GM06990 (cell line): ENCODE results near the gene APOB.

ENCODE experiments used
- DNase-seq: peaks from one replicate; pipeline ENCODE4 v3.0.0-alpha.2; 2011; ENCODE audit not compliant: insufficient read length; ENCODE audit errors: extremely low read depth
- H3K27me3 ChIP-seq: replicated peaks from 2 replicates; pipeline ENCODE4 v1.6.0; 2011; ENCODE audit warnings: low read length; ENCODE audit not compliant: control insufficient read depth, insufficient read depth
- H3K36me3 ChIP-seq: 2 replicates; pipeline ENCODE4 v1.5.1; 2011; ENCODE audit warnings: low read length; ENCODE audit not compliant: control insufficient read depth, insufficient read depth
- H3K4me3 ChIP-seq: replicated peaks from 2 replicates; pipeline ENCODE4 v1.5.1; 2011; ENCODE audit warnings: low read depth, mild to moderate bottlenecking, control low read depth, low read length
- TF ChIP-seq, protein P1 (sequence below): IDR thresholded peaks from 2 replicates; pipeline ENCODE4 v1.5.1; 2011; ENCODE audit warnings: low read length, control low read depth, mild to moderate bottlenecking, inconsistent platforms; ENCODE audit not compliant: insufficient read depth, poor library complexity, severe bottlenecking

APOB gene

DNA sequence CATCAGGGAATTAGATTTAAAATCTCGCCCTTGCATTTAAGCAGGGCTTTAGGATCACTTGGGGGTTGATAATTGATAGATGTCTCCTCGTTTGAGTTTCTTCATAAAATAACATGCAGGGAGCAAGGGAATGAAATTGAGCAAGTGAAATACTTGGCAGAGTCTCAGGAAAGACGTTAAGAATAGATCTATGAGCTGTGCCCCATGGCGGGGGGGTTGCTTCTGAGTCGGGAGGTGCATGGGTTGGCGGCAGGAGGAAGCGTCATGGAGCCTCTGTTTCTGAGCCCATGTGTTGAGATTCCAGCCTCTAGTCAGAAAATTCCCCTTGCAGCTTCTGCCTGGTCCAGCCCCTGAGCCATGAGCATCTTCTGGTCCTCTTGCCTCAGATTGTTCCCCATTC is 82.0 kb downstream of the APOB start:
- no peak for DNase-seq
- Histone ChIP-seq H3K36me3 (no peaks in the 10 kb centered on the region), H3K4me3 (no peak overlapping the region), H3K27me3 (peaks cover 2% of the 10 kb centered on the region)
- TF ChIP-seq, protein P1, sequence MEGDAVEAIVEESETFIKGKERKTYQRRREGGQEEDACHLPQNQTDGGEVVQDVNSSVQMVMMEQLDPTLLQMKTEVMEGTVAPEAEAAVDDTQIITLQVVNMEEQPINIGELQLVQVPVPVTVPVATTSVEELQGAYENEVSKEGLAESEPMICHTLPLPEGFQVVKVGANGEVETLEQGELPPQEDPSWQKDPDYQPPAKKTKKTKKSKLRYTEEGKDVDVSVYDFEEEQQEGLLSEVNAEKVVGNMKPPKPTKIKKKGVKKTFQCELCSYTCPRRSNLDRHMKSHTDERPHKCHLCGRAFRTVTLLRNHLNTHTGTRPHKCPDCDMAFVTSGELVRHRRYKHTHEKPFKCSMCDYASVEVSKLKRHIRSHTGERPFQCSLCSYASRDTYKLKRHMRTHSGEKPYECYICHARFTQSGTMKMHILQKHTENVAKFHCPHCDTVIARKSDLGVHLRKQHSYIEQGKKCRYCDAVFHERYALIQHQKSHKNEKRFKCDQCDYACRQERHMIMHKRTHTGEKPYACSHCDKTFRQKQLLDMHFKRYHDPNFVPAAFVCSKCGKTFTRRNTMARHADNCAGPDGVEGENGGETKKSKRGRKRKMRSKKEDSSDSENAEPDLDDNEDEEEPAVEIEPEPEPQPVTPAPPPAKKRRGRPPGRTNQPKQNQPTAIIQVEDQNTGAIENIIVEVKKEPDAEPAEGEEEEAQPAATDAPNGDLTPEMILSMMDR: no peak

DNA sequence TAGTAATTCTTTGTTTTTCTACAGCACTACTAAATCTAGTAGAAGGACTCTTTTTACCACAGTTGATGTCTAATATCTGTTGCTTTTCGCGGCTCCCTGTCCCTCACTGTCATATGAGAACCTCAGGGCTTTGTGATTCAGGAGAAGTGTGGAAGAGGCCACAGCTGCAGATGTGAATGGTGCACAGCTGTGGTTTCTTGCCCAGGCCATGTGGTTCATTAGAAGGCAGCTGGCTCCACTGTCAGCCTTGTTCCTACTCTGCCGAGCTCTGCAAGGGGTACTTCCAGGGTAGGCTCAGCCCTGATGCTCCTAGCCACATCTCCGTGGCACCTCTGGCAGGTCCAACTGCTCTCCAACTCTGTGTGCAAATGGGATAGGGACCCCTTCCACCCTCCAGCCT is 83.9 kb downstream of the APOB start:
- Histone ChIP-seq H3K4me3 (no peak overlapping the region), H3K27me3 (no peaks in the 10 kb centered on the region; the same call in none of the 2 replicates), H3K36me3 (no peaks in the 10 kb centered on the region)
- no peak for DNase-seq
- TF ChIP-seq, protein P1: no peak

DNA sequence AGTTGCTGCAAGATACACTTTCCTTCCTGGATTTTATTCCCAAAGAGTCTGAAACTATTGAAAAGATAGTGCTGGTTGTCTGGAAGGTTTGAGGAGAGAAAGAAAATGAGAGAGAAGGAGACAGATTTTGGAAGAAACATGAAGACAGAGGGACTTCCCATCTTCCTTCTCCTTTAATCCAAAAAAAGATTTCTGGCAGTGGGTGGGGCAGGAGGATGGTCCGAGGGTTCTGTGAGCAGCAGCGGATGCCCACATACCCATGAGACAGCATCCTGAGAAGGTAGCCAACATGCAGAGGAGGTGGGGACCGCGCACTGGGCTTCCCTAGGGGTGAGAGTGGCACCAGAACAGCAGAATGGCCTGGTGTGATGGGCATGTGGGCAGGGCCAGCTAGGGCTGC is 84.6 kb downstream of the APOB start:
- H3K4me3 ChIP-seq: no peak overlapping the region
- no peak for DNase-seq
- TF ChIP-seq, protein P1: no peak
- H3K27me3 ChIP-seq: no peaks in the 10 kb centered on the region; the same call in none of the 2 replicates
- no peaks in the 10 kb centered on the region for H3K36me3 ChIP-seq

DNA sequence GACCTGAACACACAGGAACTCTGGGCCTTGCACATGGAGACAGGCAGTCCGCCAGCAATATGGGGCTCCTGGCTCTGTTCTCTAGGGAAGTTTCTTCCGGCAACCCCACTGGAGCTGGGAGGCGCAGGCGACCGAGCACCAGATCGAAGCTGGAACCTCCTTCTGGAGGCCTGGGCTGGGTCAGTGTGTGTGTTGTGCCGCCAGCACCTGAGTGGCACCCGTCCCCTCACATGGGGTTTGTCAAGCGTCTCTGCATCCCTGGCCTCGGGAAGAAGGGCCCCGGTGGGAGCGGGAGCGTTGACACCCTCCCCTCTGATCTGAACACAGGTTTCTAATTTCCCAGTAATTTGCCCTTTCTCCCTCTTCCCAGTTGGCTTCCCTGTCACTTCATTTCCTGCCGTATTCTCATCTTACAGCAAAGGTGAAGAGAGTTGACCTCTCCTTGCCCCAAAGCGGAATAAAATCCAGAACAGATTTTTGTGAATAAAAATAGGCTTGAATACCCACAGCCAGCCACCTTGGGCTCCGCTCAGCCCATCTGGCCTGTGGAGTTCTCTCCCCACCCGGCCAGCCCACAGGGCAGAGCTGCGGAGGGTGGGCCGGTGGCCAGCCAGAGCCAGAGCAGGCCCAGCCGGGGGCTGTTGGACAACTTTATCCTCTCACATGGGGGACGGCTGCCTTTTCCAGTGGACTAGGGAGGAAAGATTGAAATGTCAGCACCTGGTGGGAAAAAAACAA is 85.9 kb downstream of the APOB start:
- Histone ChIP-seq H3K36me3 (no peaks in the 10 kb centered on the region), H3K27me3 (no peaks in the 10 kb centered on the region; the same call in 1 of the 2 replicates), H3K4me3 (no peak overlapping the region)
- DNase-seq: no peak
- TF ChIP-seq, protein P1: no peak

DNA sequence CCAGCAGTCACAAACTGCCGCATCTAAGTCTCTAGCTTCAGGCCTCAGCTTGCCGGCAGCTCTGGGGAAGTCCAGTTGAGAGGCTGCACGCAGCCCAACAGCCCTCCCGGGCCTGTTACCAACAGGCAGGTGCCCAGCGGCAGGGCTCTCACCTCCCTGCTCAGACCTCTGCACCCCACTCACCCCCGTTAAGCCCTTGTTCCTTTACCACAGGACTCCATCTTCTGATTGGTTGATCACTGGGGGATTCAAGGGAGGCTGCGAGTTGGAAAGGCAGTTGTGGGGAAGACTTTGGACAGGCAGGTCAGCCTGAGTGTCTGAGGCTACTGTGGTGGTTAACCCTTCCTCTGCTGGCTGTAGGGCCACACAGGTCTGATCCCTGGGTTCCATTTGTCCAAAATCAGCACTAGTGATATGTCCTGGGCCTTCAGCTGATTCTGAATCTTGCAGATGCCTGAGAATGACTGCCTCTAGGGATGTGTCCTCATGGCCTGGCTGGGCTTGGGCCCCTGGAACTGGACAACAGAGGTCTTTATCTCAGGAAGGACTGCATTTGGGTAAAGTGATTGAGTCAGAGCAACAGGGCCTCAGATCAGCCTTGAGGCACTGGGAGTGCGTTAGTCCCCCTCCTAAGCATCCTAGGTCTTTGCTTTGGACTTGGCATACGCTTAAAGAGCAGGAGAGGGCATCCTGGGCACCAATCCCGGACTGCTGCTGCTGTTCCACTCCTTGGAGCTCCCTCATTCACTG is 88.4 kb downstream of the APOB start:
- Histone ChIP-seq H3K36me3 (no peaks in the 10 kb centered on the region), H3K27me3 (no peaks in the 10 kb centered on the region; the same call in 1 of the 2 replicates), H3K4me3 (no peak overlapping the region)
- TF ChIP-seq, protein P1: no peak
- DNase-seq: no peak
